HUES6 (cell line): ENCODE data around the gene RNF224.
A peak's percentile ranks its signal among the peaks of the same experiment; 100 is the strongest.

Experiments
- H3K27ac ChIP-seq: 2 replicates; pipeline ENCODE4 v1.7.0; 2013; ENCODE audit warnings: low read depth, mild to moderate bottlenecking, low read length, inconsistent platforms
- H3K27me3 ChIP-seq: 2 replicates; pipeline ENCODE4 v1.6.1; 2013; ENCODE audit warnings: low read length; ENCODE audit not compliant: control insufficient read depth, insufficient read depth
- H3K36me3 ChIP-seq: 2 replicates; pipeline ENCODE4 v1.6.1; 2013; ENCODE audit warnings: low read length; ENCODE audit not compliant: control insufficient read depth, insufficient read depth
- H3K4me1 ChIP-seq: 2 replicates; pipeline ENCODE4 v1.6.1; 2013; ENCODE audit warnings: low read length; ENCODE audit not compliant: control insufficient read depth, insufficient read depth
- H3K4me3 ChIP-seq: 2 replicates; pipeline ENCODE4 v1.5.1; 2013; ENCODE audit warnings: low read depth, low read length
- H3K9ac ChIP-seq: one replicate; pipeline ENCODE4 v1.6.1; 2013; ENCODE audit warnings: mild to moderate bottlenecking, low read length
- H3K9me3 ChIP-seq: 2 replicates; pipeline ENCODE4 v1.6.1; 2013; ENCODE audit warnings: low read depth, low read length; ENCODE audit not compliant: control insufficient read depth, insufficient read depth

RNF224 gene

GRCh38 chr9:137275203-137275587 lies 47.9 kb downstream of the RNF224 start:
- Histone ChIP-seq H3K4me1 (peaks cover 35% of the 10 kb centered on the region), H3K4me3 (no peak overlapping the region), H3K27me3 (no peaks in the 10 kb centered on the region), H3K36me3 (peaks cover 28% of the 10 kb centered on the region), H3K9ac (no peak overlapping the region), H3K27ac (no peak overlapping the region), H3K9me3 (no peaks in the 10 kb centered on the region)

DNA sequence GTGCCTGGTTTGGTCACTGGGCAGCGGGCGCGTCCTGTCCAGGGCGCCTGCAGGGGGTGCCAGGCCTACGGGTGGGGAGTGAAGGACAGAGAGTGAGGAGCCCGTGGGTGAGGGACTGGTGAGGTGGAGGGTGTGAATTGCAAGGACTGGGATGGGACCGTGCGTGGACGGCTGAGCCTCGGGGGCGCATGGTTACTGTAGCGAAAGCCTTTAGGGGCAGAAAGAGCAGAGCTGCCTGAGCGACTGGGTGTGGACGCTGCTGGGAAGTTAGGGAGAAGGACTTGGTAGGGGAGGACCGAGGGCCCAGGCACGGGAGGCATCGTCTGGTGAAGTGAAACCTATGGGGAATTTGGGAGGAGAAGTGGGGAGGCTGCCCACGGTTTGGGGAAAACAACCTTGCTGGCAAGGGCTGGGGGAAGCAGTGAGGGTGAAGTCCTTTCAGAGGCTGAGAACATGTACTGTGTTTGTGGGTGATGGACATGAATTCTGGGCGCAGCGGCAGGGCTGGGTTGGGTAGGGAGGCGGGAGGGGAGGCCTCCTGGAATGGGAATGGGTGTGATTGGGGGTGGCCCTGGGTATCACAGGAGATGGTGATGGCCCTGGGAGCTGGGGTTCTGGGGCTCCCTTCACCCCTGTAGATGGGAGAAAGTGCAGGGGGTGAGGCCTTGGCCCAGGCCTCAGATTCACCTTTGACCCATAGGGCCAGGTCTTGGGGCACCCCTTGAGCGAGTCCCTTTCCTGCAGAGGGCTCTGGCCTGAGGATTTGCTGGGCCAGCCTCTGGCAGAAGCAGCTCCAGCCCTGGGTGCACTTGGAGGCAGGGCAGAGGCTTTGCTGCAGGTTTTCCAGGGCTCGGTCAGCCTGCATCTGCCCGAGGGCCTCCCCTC lies 48.5 kb downstream of the RNF224 start:
- Histone ChIP-seq H3K27me3 (no peaks in the 10 kb centered on the region), H3K27ac (peak overlapping the region; percentile 89; the same call in 1 of the 2 replicates), H3K4me1 (peaks cover 38% of the 10 kb centered on the region), H3K9me3 (no peaks in the 10 kb centered on the region), H3K9ac (no peak overlapping the region), H3K4me3 (no peak overlapping the region), H3K36me3 (peaks cover 28% of the 10 kb centered on the region)

DNA sequence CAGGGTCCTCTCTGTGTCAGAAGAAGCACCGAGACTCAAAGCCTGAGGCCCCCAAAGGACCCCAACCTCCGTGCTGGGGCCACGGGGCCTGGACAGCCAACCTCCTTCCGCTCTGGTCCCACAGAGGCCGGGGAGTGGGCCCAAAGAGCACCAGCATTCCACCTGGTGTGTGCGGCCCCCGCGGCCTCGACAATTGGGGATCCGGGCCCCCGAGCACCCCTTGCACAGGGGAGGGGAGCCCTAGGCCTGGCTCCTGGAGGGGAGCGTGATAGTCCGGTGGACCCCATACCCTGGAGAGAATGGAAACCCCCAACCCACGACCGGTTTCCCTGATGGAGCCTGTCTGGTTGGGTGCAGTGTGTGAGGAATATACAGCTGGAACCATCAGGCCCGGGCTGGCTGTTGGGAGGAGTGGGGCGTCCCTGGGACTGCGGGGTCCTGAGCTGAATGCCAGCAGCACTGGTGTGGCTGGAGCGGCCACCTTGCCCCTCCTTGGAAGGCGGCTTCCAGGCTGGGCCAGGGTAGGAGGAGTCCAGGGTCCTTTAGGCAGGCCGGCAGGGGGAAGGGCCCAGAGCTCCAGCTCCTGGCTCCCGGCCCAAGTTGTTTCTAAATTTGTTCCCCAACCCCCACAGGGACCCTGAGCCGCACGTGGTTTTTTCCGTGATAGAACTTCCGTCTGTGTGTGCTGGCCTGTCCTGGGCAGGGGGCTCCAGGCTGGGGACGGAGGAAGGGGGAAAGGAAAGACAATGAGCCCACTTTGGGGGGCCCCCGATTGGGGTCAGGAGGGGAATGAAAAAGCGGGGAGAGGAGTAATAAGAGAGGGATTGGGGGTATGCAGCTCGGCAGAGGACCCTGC lies 49.4 kb downstream of the RNF224 start:
- Histone ChIP-seq H3K9me3 (no peaks in the 10 kb centered on the region), H3K27ac (peak overlapping the region; percentile 89), H3K9ac (peak overlapping the region; percentile 66), H3K36me3 (peaks cover 23% of the 10 kb centered on the region), H3K27me3 (peaks cover under 1% of the 10 kb centered on the region), H3K4me3 (peak overlapping the region; percentile 54), H3K4me1 (peaks cover 38% of the 10 kb centered on the region)

GRCh38 chr9:137277329-137278041 lies 50.2 kb downstream of the RNF224 start, which contains the start of gene TOR4A:
Gene TOR4A, plus strand, starts transcription at chr9:137277726. Its CDS starts 964 bp downstream, at chr9:137278690.
- Histone ChIP-seq H3K9ac (peak within 1 kb of the TSS; percentile 66), H3K27ac (peak within 1 kb of the TSS; percentile 89), H3K4me3 (peak within 1 kb of the TSS; percentile 54), H3K36me3 (peaks cover 16% of the 10 kb centered on the region), H3K4me1 (peaks cover 38% of the 10 kb centered on the region), H3K9me3 (no peaks in the 10 kb centered on the region), H3K27me3 (peaks cover 3% of the 10 kb centered on the region)

DNA sequence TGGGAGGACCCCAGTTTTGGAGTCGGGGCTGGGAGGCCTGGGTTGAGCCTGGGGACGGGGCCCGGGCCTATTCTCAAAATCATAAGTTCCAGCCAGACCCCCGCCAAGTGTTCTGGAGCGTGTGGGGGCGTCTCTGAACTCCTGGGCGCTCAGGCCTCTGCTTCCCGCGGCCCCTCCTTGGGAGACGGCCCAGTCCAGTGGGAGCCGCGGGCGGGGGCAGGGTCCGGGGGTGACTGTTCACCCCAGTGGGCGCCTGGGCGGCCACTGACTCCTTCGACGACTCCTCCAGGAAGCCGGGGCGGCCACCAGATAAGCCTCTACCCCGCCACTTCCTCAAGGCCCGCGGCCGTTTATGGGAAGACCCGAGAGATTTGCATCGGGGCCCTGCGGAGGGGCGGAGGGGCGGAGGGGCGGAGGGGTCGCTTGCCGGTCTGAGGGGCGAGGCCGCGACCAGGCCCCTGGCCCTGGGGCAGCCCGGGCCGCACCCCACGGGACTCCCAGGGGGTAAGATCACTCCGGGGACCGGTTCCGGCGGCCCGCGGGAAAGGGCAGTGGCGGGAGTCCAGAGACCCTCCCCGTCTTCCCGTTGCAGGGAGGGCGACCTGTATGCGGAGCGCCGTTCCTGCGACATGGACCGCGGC lies 50.9 kb downstream of the RNF224 start:
- Histone ChIP-seq H3K9ac (peak overlapping the region; percentile 66), H3K4me3 (peak overlapping the region; percentile 54), H3K36me3 (peaks cover 13% of the 10 kb centered on the region), H3K27ac (peak overlapping the region; percentile 89; the same call in 1 of the 2 replicates), H3K27me3 (peaks cover 3% of the 10 kb centered on the region), H3K9me3 (no peaks in the 10 kb centered on the region), H3K4me1 (peaks cover 37% of the 10 kb centered on the region)
